Neural cell (in vitro differentiated cells): ENCODE results near the gene C1QTNF3. TPM values are rescaled to one million over a fixed set of nuclear protein-coding genes. Genes with fewer than 3 reads are reported as not detected.

Experiments
- H2AFZ ChIP-seq: fragments of 200-600, 300-800 bp; sonication (generic), shearing (Covaris generic); 2 replicates; pipeline ENCODE4 v1.6.0; 2014; ENCODE audit warnings: low read depth, mild to moderate bottlenecking, antibody characterized with exemption, low read length, moderate library complexity
- H3F3A ChIP-seq: fragments of 200-600 bp; shearing (Covaris generic); 2 replicates; pipeline ENCODE4 v1.6.1; 2016; ENCODE audit warnings: mild to moderate bottlenecking, moderate library complexity, mixed read lengths, antibody characterized with exemption, low read length; ENCODE audit not compliant: insufficient read depth, poor library complexity, severe bottlenecking
- H3K27ac ChIP-seq: fragments of 200-600, 300-800 bp; sonication (generic), shearing (Covaris generic); 2 replicates; pipeline ENCODE4 v1.5.1; 2014; ENCODE audit warnings: mild to moderate bottlenecking, low read length, moderate library complexity
- H3K27me3 ChIP-seq: fragments of 300-800, 200-600 bp; sonication (generic), shearing (Covaris generic); 2 replicates; pipeline ENCODE4 v1.6.0; 2014; ENCODE audit warnings: mild to moderate bottlenecking, low read depth, low read length, moderate library complexity; ENCODE audit not compliant: insufficient read depth
- H3K36me3 ChIP-seq: fragments of 300-800, 200-600 bp; sonication (generic), shearing (Covaris generic); 2 replicates; pipeline ENCODE4 v1.5.1; 2014; ENCODE audit warnings: mild to moderate bottlenecking, antibody characterized with exemption, low read length, moderate library complexity; ENCODE audit not compliant: insufficient read depth
- H3K4me2 ChIP-seq: fragments of 300-800, 200-600 bp; sonication (generic), shearing (Covaris generic); 2 replicates; pipeline ENCODE4 v1.6.0; 2014; ENCODE audit warnings: mild to moderate bottlenecking, low read length
- H3K4me3 ChIP-seq: fragments of 300-800, 200-600 bp; sonication (generic), shearing (Covaris generic); 2 replicates; pipeline ENCODE4 v1.5.1; 2014; ENCODE audit warnings: mild to moderate bottlenecking, low read length, moderate library complexity
- H3K79me2 ChIP-seq: fragments of 200-600 bp; shearing (Covaris generic); replicated peaks from 2 replicates; pipeline ENCODE4 v1.6.0; 2014; ENCODE audit warnings: mild to moderate bottlenecking, low read length, moderate library complexity; ENCODE audit not compliant: insufficient read depth
- H3K9ac ChIP-seq: fragments of 300-800, 200-600 bp; sonication (generic), shearing (Covaris generic); 2 replicates; pipeline ENCODE4 v1.6.1; 2016; ENCODE audit warnings: mild to moderate bottlenecking, low read length, mixed read lengths
- H3K9me2 ChIP-seq: fragments of 200-600 bp; shearing (Covaris generic); 2 replicates; pipeline ENCODE4 v1.6.1; 2016; ENCODE audit warnings: mild to moderate bottlenecking, low read length, mixed read lengths; ENCODE audit not compliant: insufficient read depth
- H3K9me3 ChIP-seq: fragments of 200-600, 300-800 bp; sonication (generic), shearing (Covaris generic); 2 replicates; pipeline ENCODE4 v1.6.1; 2016; ENCODE audit warnings: mild to moderate bottlenecking, mixed run types, low read length, moderate library complexity, mixed read lengths
- H4K20me1 ChIP-seq: fragments of 200-600 bp; shearing (Covaris generic); 2 replicates; pipeline ENCODE4 v1.6.1; 2016; ENCODE audit warnings: mild to moderate bottlenecking, mixed run types; ENCODE audit not compliant: insufficient read depth
- EP300 ChIP-seq: fragments of 450-650 bp; conservative IDR thresholded peaks from 2 replicates; pipeline ENCODE4 v1.6.1; 2014; ENCODE audit warnings: antibody characterized with exemption, mild to moderate bottlenecking, moderate library complexity; ENCODE audit not compliant: poor library complexity, severe bottlenecking
- EZH2 ChIP-seq: fragments of 200-600, 300-800 bp; shearing (Covaris generic), sonication (generic); IDR thresholded peaks from 2 replicates; pipeline ENCODE4 v1.6.1; 2014; ENCODE audit warnings: antibody characterized with exemption, low read length, borderline replicate concordance, mild to moderate bottlenecking; ENCODE audit not compliant: insufficient read depth, poor library complexity, severe bottlenecking
- MXI1 ChIP-seq: fragments of 450-650 bp; conservative IDR thresholded peaks from 2 replicates; pipeline ENCODE4 v1.6.1; 2014; ENCODE audit warnings: antibody characterized with exemption, mild to moderate bottlenecking; ENCODE audit not compliant: poor library complexity, severe bottlenecking
- POLR2AphosphoS5 ChIP-seq: IDR thresholded peaks from 2 replicates; pipeline ENCODE4 v1.6.1; 2012
- RAD21 ChIP-seq: fragments of 450-650 bp; conservative IDR thresholded peaks from 2 replicates; pipeline ENCODE4 v1.6.1; 2014; ENCODE audit warnings: antibody characterized with exemption, mild to moderate bottlenecking, moderate library complexity
- SMC3 ChIP-seq: fragments of 450-650 bp; conservative IDR thresholded peaks from 2 replicates; pipeline ENCODE4 v1.6.1; 2014; ENCODE audit warnings: antibody characterized with exemption, mild to moderate bottlenecking, moderate library complexity; ENCODE audit not compliant: poor library complexity
- TAF1 ChIP-seq: IDR thresholded peaks from 2 replicates; pipeline ENCODE4 v1.6.1; 2012; ENCODE audit warnings: low read depth
- polyA plus RNA-seq: library from polyadenylated mRNA; depleted of rRNA; stranded (reverse); fragments of >200 nt; gene quantifications from 2 replicates; pipeline ENCODE4 v1.2.3, GENCODE V29; 2014
- TF ChIP-seq, protein P1 (sequence below): IDR thresholded peaks from 2 replicates; pipeline ENCODE4 v1.6.1; 2012; ENCODE audit warnings: borderline replicate concordance
- TF ChIP-seq, protein P2 (sequence below): fragments of 450-650 bp; IDR thresholded peaks from 2 replicates; pipeline ENCODE4 v1.5.1; 2014; ENCODE audit warnings: antibody characterized with exemption, mild to moderate bottlenecking, moderate library complexity; ENCODE audit not compliant: poor library complexity, severe bottlenecking

The C1QTNF3 gene
- polyA plus RNA-seq, 1 donor from 2014 or later, result 33.1 TPM

GRCh38 chr5:34016750-34017149 is 26.3 kb downstream of the C1QTNF3 start:
- Histone ChIP-seq H3K27ac (no peak overlapping the region), H3K4me2 (no peak overlapping the region), H2AFZ (no peak overlapping the region), H3K36me3 (no peaks in the 10 kb centered on the region), H3K79me2 (no peaks in the 10 kb centered on the region), H3K27me3 (no peaks in the 10 kb centered on the region), H3F3A (no peaks in the 10 kb centered on the region), H4K20me1 (no peaks in the 10 kb centered on the region), H3K9me3 (no peaks in the 10 kb centered on the region), H3K9me2 (no peaks in the 10 kb centered on the region), H3K4me3 (no peak overlapping the region), H3K9ac (no peak overlapping the region)
- TF ChIP-seq SMC3 (no peak), RAD21 (no peak), EZH2 (no peak), POLR2AphosphoS5 (no peak), TAF1 (no peak), EP300 (no peak), MXI1 (no peak)
- TF ChIP-seq, protein P1, sequence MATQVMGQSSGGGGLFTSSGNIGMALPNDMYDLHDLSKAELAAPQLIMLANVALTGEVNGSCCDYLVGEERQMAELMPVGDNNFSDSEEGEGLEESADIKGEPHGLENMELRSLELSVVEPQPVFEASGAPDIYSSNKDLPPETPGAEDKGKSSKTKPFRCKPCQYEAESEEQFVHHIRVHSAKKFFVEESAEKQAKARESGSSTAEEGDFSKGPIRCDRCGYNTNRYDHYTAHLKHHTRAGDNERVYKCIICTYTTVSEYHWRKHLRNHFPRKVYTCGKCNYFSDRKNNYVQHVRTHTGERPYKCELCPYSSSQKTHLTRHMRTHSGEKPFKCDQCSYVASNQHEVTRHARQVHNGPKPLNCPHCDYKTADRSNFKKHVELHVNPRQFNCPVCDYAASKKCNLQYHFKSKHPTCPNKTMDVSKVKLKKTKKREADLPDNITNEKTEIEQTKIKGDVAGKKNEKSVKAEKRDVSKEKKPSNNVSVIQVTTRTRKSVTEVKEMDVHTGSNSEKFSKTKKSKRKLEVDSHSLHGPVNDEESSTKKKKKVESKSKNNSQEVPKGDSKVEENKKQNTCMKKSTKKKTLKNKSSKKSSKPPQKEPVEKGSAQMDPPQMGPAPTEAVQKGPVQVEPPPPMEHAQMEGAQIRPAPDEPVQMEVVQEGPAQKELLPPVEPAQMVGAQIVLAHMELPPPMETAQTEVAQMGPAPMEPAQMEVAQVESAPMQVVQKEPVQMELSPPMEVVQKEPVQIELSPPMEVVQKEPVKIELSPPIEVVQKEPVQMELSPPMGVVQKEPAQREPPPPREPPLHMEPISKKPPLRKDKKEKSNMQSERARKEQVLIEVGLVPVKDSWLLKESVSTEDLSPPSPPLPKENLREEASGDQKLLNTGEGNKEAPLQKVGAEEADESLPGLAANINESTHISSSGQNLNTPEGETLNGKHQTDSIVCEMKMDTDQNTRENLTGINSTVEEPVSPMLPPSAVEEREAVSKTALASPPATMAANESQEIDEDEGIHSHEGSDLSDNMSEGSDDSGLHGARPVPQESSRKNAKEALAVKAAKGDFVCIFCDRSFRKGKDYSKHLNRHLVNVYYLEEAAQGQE, result no peak
- TF ChIP-seq, protein P2, sequence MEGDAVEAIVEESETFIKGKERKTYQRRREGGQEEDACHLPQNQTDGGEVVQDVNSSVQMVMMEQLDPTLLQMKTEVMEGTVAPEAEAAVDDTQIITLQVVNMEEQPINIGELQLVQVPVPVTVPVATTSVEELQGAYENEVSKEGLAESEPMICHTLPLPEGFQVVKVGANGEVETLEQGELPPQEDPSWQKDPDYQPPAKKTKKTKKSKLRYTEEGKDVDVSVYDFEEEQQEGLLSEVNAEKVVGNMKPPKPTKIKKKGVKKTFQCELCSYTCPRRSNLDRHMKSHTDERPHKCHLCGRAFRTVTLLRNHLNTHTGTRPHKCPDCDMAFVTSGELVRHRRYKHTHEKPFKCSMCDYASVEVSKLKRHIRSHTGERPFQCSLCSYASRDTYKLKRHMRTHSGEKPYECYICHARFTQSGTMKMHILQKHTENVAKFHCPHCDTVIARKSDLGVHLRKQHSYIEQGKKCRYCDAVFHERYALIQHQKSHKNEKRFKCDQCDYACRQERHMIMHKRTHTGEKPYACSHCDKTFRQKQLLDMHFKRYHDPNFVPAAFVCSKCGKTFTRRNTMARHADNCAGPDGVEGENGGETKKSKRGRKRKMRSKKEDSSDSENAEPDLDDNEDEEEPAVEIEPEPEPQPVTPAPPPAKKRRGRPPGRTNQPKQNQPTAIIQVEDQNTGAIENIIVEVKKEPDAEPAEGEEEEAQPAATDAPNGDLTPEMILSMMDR, result no peak

GRCh38 chr5:34016222-34016621 is 26.8 kb downstream of the C1QTNF3 start:
- Histone ChIP-seq H3K27ac (no peak overlapping the region), H3K9ac (no peak overlapping the region), H3F3A (no peaks in the 10 kb centered on the region), H3K27me3 (no peaks in the 10 kb centered on the region), H4K20me1 (no peaks in the 10 kb centered on the region), H3K9me3 (no peaks in the 10 kb centered on the region), H3K9me2 (no peaks in the 10 kb centered on the region), H3K79me2 (no peaks in the 10 kb centered on the region), H2AFZ (no peak overlapping the region), H3K4me2 (no peak overlapping the region), H3K4me3 (no peak overlapping the region), H3K36me3 (no peaks in the 10 kb centered on the region)
- TF ChIP-seq MXI1 (no peak), EZH2 (no peak), SMC3 (no peak), RAD21 (no peak)
- TF ChIP-seq, protein P2, result no peak
